Neural cell (in vitro differentiated cells): ENCODE results near the gene TMEM11.

Source experiments
- CTCF ChIP-seq: fragments of 450-650 bp; IDR thresholded peaks from 2 replicates; pipeline ENCODE4 v1.5.1; 2014; ENCODE audit warnings: antibody characterized with exemption, mild to moderate bottlenecking, moderate library complexity; ENCODE audit not compliant: poor library complexity, severe bottlenecking
- POLR2AphosphoS5 ChIP-seq: IDR thresholded peaks from 2 replicates; pipeline ENCODE4 v1.6.1; 2012
- TAF1 ChIP-seq: IDR thresholded peaks from 2 replicates; pipeline ENCODE4 v1.6.1; 2012; ENCODE audit warnings: low read depth

DNA sequence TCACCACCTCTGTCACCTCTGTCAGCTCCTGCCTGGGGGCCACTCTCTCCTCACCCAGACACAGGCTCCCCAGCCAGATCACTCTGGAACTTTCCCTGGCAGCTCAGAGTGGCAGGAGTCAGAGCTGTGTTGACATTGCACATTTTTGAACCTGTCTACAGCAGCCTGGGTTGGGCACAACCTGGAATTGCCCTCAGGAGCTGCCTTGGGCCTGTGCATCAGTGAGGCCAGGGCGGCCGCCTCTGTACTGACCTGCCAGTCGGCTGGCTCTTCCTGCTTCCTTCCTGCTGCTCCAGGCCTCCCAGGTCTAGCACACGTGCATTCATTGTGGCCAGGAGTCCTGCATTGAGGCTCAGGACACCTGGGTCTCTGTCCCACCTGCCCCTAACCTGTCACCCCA is 14.2 kb upstream of the TMEM11 start:
- TF ChIP-seq TAF1 (no peak), CTCF (no peak), POLR2AphosphoS5 (no peak)
